Ovary (tissue), 3 donors: ENCODE measurements around the gene CPXM2.

ENCODE experiments used
- CTCF ChIP-seq, 3 donors: fragments of 450-650 bp in 2 of 3; fragments of 200-600 bp in 1 of 3; IDR thresholded peaks; one replicate each; pipeline versions ENCODE4 v1.5.1 to v1.8.0; 2016 to 2022; ENCODE audit warnings: antibody characterized with exemption in 3 of 3, mild to moderate bottlenecking in 1 of 3
- EP300 ChIP-seq: sonication (generic); formaldehyde crosslinking; IDR thresholded peaks from one replicate; pipeline ENCODE4 v1.6.1; 2017; ENCODE audit warnings: antibody characterized with exemption
- donor health status: DM: no; HTN: no; CAD: no.

- TF ChIP-seq CTCF (IDR thresholded peaks at IDR 0.05) (no peak), EP300 (no peak)
These were observed 55.0 kb downstream of the CPXM2 start for GRCh38 chr10:123836418-123837145.
